Astrocyte of the spinal cord (primary cell): ENCODE data around the gene RUVBL2.

Experiments
- DNase-seq: peaks from one replicate; pipeline ENCODE4 v3.0.0; 2011; ENCODE audit warnings: low read depth, low spot score
- H3K4me3 ChIP-seq: 2 replicates; pipeline ENCODE4 v1.5.1; 2011; ENCODE audit warnings: low read depth, mild to moderate bottlenecking, low read length, moderate library complexity
- in situ Hi-C: cut with HindIII; loops from 2 replicates; pipeline ENCODE4 v1.10.0; 2017; ENCODE audit warnings: low sequenced_read_pairs
- TF ChIP-seq, protein P1 (sequence below): IDR thresholded peaks from 2 replicates; pipeline ENCODE4 v1.5.1; 2012; ENCODE audit warnings: low read depth, mild to moderate bottlenecking, low read length, inconsistent platforms

RUVBL2 gene

DNA sequence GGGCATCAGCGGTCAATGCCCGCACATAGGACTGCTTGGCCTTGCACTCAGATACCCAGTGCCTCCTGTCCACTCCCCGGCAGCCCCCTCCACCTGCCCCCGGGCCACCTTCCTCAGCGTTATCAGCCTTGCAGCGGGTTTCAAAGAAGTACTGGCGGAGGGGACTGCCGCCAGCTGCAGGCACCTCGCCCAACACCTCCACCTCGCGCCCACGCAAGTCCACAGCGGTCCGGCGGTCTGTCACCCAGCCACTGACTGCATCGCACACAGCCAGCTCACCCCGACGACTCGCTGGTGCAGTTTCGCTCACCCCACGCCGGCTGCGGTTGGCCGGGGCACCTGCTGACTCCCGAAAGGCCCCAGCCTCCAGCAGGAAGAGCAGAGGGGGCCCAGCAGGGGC, 67.8 kb downstream of the RUVBL2 start:
- TF ChIP-seq, protein P1, sequence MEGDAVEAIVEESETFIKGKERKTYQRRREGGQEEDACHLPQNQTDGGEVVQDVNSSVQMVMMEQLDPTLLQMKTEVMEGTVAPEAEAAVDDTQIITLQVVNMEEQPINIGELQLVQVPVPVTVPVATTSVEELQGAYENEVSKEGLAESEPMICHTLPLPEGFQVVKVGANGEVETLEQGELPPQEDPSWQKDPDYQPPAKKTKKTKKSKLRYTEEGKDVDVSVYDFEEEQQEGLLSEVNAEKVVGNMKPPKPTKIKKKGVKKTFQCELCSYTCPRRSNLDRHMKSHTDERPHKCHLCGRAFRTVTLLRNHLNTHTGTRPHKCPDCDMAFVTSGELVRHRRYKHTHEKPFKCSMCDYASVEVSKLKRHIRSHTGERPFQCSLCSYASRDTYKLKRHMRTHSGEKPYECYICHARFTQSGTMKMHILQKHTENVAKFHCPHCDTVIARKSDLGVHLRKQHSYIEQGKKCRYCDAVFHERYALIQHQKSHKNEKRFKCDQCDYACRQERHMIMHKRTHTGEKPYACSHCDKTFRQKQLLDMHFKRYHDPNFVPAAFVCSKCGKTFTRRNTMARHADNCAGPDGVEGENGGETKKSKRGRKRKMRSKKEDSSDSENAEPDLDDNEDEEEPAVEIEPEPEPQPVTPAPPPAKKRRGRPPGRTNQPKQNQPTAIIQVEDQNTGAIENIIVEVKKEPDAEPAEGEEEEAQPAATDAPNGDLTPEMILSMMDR = no peak
- in situ Hi-C loops = no loop called here
- H3K4me3 ChIP-seq = no peak overlapping the region
- no peak for DNase-seq

DNA sequence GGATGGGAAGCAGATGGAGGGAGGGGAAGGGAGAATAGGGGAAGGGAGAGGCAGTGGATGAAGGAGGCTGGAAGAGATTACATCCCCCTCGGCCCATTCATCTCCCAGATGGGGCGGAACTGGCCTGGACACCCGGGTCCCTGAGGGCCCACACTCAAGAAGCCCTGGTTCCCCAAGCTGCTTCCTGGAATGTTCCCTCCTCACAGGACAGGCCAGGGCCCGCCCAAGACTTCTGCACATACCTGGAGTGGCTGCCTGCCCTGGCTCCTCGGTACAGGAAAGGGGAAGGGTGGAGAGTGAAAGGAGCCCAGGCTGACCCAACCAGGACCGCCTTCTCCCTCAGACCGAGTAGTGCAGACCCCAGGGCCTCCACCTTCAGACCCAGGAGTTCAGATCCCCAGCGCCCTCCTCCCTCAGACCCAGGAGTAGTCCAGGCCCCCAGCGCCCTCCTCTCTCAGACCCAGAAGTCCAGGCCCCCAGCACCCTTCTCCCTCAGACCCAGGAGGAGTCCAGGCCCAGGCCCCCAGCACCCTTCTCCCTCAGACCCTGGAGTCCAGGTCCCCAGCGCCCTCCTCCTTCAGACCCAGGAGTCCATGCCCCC, 70.4 kb downstream of the RUVBL2 start:
- TF ChIP-seq, protein P1 = no peak
- in situ Hi-C loops = no loop called here
- H3K4me3 ChIP-seq = no peak overlapping the region
- no peak for DNase-seq

DNA sequence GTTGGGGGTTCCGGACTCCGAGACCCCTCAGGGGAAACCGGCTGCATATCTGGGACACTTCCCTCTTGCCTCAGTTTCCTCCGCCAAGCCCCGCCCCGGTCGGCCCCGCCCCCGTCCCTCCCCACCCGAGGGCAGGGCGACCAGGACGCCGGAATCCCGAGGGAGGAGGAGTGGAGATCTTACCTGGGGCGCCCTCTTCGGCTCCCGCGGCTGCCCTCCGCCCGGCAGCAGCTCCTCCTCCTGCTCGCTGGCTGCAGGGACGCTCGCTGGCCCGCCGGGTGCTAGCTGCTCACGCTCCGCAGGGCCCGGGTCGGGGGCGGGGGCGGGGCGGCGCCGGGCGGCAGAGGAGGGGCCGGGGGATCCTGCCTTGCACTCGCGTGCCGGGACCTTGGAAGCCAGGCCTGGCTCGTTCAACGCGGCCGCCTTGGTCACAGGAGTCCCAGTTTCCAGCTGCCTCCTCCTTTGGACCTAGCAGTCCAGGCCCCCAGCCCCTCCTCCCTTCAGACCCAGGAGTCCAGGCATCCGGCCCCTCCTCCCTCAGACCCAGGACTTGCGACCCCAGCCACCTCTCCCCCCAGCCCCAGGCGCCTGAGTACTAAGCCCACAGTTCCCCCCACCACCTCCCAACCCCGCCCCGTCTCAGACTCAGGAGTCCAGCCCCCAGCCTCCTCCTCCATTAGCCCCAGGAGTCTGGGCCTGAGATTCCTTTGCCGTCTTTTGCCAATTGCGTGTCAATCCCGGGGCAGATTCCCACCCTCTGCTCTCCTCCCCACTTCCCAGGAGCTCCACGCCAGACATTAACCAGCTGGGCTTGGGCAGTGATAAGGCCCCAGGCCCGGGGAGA, 71.3 kb downstream of the RUVBL2 start, which contains the start of gene NTF4:
NTF4 (minus strand) TSS at position 51 of the 844 bp plus-strand sequence. CDS start 2,821 bp downstream, outside the sequence.
- TF ChIP-seq, protein P1 = no peak
- in situ Hi-C loops = no loop called here
- H3K4me3 ChIP-seq = peak within 1 kb of the TSS; percentile 27
- no peak for DNase-seq
